Measurements from ENCODE around the gene NISCH.

The NISCH gene

GRCh38 chr3:52527732-52528585 is 72.6 kb downstream of the NISCH start:
- DNase-seq, result no peak

GRCh38 chr3:52528586-52529375 is 73.4 kb downstream of the NISCH start:
- DNase-seq, result no peak

GRCh38 chr3:52529376-52530333 is 74.3 kb downstream of the NISCH start:
- no peak for DNase-seq

- DNase-seq, result no peak
Measured at GRCh38 chr3:52530918-52531826, 75.8 kb downstream of the NISCH start.

GRCh38 chr3:52531860-52532516 is 76.6 kb downstream of the NISCH start:
- DNase-seq, result peak in 1 of 2 donors; percentile 3

GRCh38 chr3:52532517-52532837 is 77.1 kb downstream of the NISCH start:
- DNase-seq, result peak in 1 of 2 donors; percentile 30

GRCh38 chr3:52532838-52533622 is 77.6 kb downstream of the NISCH start:
- DNase-seq, result peak; percentile 33 to 45

- DNase-seq, result peak; percentile 65 to 78
Measured at GRCh38 chr3:52533623-52534280, 78.3 kb downstream of the NISCH start, which contains the start of gene NT5DC2. TSS of gene NT5DC2 (minus strand) at chr3:52533857. CDS start at chr3:52533737, 120 bp downstream.

GRCh38 chr3:52534281-52535183 is 79.1 kb downstream of the NISCH start:
- no peak for DNase-seq

- DNase-seq, result no peak
Measured at GRCh38 chr3:52535411-52536111, 80.2 kb downstream of the NISCH start.

- no peak for DNase-seq
Measured at GRCh38 chr3:52536112-52536368, 80.6 kb downstream of the NISCH start.

GRCh38 chr3:52536369-52537164 is 81.2 kb downstream of the NISCH start, which contains the start of gene UQCC5:
TSS of gene UQCC5 (plus strand) at chr3:52536605. CDS start at chr3:52536756, 151 bp downstream.
- peak; percentile 97 for DNase-seq

- no peak for DNase-seq
Measured at GRCh38 chr3:52537165-52537620, 81.8 kb downstream of the NISCH start.

GRCh38 chr3:52537726-52538421 is 82.5 kb downstream of the NISCH start:
- no peak for DNase-seq

GRCh38 chr3:52539010-52539653 is 83.7 kb downstream of the NISCH start:
- no peak for DNase-seq

- no peak for DNase-seq
Measured at GRCh38 chr3:52541050-52541449, 85.6 kb downstream of the NISCH start.
